DND-41 (cell line): ENCODE results near the gene FHIT.

Experiments used
- CTCF ChIP-seq: IDR thresholded peaks from 2 replicates; pipeline ENCODE4 v1.5.1; 2012; ENCODE audit warnings: borderline replicate concordance, low read length, moderate library complexity, mild to moderate bottlenecking; ENCODE audit not compliant: poor library complexity, severe bottlenecking; ENCODE audit errors: extremely low read depth
- EZH2 ChIP-seq: IDR thresholded peaks from 3 replicates; pipeline ENCODE4 v1.6.1; 2012; ENCODE audit warnings: borderline replicate concordance, low read depth, mild to moderate bottlenecking, moderate library complexity, low read length, inconsistent platforms; ENCODE audit not compliant: severe bottlenecking

- TF ChIP-seq CTCF: no peak
- TF ChIP-seq EZH2: no peak
These were observed 1115.8 kb downstream of the FHIT start for GRCh38 chr3:60135474-60135873.
